Astrocyte of the spinal cord (primary cell): ENCODE data around the gene SOX15.
"Not testable (repeated sequence)": the region's sequence is repeated elsewhere in the genome, so short reads cannot be mapped to it uniquely, and the experiment has no call there.

ENCODE experiments used
- DNase-seq: peaks from one replicate; pipeline ENCODE4 v3.0.0; 2011; ENCODE audit warnings: low read depth, low spot score
- H3K4me3 ChIP-seq: 2 replicates; pipeline ENCODE4 v1.5.1; 2011; ENCODE audit warnings: low read depth, mild to moderate bottlenecking, low read length, moderate library complexity
- in situ Hi-C: cut with HindIII; loops from 2 replicates; pipeline ENCODE4 v1.10.0; 2017; ENCODE audit warnings: low sequenced_read_pairs
- TF ChIP-seq, protein P1 (sequence below): IDR thresholded peaks from 2 replicates; pipeline ENCODE4 v1.5.1; 2012; ENCODE audit warnings: low read depth, mild to moderate bottlenecking, low read length, inconsistent platforms

SOX15 gene

DNA sequence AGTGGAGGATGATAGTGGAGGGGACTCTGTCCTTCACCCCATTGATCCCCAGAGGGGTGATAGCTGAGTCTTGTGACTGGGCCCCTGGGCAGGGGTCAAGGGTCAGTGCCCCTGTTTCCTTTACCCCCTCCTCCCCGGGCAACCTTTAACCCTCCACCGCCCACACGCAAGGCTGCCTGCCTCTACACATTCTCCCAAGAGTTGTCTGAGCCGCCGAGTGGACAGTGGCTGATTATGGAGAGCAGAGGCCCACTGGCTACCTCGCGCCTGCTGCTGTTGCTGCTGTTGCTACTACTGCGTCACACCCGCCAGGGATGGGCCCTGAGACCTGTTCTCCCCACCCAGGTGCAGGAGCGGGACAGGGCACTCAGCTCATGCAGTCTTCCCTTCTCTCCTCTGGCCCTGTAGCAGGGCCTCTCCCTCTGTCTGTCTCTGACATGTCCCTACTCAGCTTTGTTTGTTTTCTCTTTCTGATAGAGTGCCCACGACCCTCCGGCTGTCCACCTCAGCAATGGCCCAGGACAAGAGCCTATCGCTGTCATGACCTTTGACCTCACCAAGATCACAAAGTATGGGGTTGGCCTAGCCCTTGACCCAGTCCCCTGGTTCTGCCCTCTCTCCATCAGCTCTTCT lies 40.2 kb upstream of the SOX15 start, which contains the start of gene SHBG:
Gene SHBG, plus strand, starts transcription at position 197 of the 633 bp plus-strand sequence. Its CDS starts 38 bp downstream, at position 235.
- no peak within 1 kb of the TSS for H3K4me3 ChIP-seq
- TF ChIP-seq, protein P1, sequence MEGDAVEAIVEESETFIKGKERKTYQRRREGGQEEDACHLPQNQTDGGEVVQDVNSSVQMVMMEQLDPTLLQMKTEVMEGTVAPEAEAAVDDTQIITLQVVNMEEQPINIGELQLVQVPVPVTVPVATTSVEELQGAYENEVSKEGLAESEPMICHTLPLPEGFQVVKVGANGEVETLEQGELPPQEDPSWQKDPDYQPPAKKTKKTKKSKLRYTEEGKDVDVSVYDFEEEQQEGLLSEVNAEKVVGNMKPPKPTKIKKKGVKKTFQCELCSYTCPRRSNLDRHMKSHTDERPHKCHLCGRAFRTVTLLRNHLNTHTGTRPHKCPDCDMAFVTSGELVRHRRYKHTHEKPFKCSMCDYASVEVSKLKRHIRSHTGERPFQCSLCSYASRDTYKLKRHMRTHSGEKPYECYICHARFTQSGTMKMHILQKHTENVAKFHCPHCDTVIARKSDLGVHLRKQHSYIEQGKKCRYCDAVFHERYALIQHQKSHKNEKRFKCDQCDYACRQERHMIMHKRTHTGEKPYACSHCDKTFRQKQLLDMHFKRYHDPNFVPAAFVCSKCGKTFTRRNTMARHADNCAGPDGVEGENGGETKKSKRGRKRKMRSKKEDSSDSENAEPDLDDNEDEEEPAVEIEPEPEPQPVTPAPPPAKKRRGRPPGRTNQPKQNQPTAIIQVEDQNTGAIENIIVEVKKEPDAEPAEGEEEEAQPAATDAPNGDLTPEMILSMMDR: no peak
- in situ Hi-C loops: no loop called here
- DNase-seq: no peak

DNA sequence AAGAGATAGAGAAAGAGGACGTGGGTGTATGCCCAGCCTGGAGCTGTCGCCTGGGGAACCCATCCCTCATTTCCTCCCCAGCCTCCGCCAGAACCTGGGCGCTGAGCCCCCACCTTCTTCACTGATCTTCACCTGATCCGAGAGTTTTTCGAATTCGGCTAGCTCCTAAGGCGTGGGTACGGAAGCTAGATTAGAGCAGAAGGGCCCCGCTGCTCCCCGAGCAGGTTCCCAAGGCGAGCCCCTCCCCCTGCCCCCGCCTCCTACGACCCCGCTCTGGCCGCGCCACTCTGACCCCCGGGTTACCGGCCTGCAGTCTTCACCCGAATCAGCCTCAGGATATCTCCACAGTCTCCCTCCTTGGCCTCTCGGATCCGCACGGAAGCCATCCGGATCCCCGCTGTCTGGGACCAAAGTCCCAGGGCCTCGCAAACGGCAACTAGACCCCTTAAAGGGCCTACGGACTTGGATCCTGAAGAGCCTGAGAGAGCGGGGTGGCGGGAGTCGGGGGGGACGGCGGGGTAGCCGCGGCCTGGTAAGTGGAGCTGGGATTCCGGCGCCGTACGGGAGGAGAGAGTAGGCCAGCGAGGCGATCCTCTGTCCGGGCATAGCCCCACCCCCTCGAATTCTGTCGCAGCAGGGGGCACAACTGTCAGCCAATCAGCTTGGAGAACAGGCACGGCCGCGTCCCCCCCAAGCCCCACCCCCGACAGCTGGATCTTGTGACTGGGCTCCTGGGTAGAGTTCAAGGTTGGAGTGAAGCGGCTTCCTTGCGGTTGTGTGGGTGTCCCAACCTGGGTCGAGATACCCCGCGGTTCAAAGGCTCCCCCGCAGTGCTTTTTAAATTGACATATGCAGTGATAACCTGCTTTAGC lies 37.6 kb upstream of the SOX15 start, which contains the start of gene SAT2:
Gene SAT2, minus strand, starts transcription at position 572 of the 872 bp plus-strand sequence. Its CDS starts 186 bp downstream, at position 386.
- in situ Hi-C loops: no loop called here
- peak within 1 kb of the TSS; percentile 83 for H3K4me3 ChIP-seq
- TF ChIP-seq, protein P1: no peak
- DNase-seq: peak; percentile 93

DNA sequence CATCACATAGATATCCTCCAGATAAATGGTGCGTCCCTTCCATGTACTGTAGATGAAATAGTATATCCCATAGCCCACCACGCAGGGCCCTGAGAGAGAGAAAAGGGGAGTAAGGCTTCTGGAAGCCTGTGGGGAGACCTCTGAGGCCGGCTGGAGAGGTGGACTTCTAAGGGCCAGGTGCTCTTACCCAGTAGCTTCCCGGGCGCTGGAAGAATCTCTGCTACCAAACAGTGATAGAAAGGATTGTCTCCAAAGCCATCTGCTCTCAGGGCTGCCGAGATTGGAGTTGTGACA lies 37.0 kb upstream of the SOX15 start:
- DNase-seq: peak; percentile 5
- TF ChIP-seq, protein P1: no peak
- H3K4me3 ChIP-seq: peak overlapping the region; percentile 83
- in situ Hi-C loops: no loop called here

DNA sequence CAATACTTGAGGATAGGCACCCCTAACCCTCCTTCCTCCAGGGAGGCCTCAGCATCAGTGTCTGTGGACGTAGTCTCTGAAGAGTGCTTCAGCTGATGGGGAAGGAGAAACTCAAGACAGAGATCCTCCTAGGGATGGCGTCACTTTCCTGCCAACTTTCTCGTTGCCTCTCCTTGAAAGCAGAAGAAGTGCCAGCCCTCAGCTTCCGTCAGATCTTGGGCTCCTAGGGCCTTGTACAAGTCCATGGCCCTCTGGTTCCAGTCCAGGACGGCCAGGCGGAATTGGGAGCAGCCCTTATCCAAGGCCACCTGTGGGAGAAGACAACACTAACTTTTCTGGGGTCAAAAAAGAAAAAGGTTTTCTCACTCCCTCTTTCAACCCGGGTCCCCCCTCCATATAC lies 36.4 kb upstream of the SOX15 start:
- DNase-seq: no peak
- TF ChIP-seq, protein P1: no peak
- in situ Hi-C loops: no loop called here
- no peak overlapping the region for H3K4me3 ChIP-seq

DNA sequence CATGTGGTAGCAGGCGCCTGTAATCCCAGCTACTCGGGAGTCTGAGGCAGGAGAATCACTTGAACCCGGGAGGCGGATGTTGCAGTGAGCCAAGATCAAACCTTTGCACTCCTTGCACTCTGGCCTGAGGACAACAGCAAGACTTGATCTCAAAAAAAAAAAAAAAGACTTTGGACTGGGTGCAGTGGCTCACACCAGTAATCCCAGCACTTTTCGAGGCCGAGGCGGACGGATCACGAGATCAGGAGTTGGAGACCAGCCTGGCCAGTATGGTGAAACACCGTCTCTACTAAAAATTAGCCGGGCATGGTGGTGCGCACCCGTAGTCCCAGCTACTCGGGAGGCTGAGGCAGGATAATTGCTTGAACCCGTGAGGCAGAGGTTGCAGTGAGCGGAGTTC lies 35.9 kb upstream of the SOX15 start:
- in situ Hi-C loops, DNase-seq, H3K4me3 ChIP-seq: not testable (repeated sequence)

DNA sequence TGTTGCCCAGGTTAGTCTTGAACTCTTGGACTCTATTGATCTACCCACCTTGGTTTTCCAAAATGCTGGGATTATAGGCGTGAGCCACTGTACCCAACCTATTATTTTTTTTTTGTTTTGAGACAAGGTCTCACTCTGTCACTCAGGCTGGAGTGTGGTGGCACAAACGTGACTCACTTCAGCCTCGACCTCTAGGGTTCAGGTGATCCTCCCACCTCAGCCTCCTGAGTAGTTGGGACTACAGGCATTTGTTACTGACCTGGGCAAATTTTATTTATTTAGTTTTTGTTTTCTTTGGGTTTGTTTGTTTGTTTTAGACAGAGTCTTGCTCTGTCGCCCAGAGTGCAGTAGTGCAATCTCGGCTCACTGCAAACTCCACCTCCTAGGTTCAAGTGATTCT lies 33.8 kb upstream of the SOX15 start:
- no peak overlapping the region for H3K4me3 ChIP-seq
- TF ChIP-seq, protein P1: no peak
- DNase-seq: no peak
- in situ Hi-C loops: no loop called here

DNA sequence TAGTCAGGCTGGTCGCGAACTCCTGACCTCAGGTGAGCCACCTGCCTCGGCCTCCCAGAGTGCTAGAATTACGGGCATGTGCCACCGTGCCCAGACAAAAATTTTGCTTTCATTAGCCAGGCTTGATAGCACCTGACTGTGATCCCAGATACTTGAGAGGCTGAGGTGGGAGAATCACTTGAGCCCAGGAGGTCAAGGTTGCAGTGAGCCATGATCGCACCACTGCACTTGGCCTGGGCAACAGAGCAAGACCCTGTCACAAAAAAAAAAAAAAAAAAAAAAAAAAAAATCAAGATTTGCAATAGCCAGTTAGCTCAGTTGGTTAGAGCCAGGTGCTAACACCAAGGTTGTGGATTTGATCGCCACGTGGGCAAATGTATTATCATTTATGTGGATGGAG lies 30.9 kb upstream of the SOX15 start:
- in situ Hi-C loops: no loop called here
- TF ChIP-seq, protein P1: no peak
- no peak for DNase-seq
- no peak overlapping the region for H3K4me3 ChIP-seq
